Measurements from ENCODE around the gene AKR1B1. TPM values are rescaled to one million over a fixed set of nuclear protein-coding genes. Genes with fewer than 3 reads are reported as not detected.

Gene AKR1B1
- total RNA-seq, 5 donors from 2014 or later (not counting 1 experiment from before 2014, with no cell fraction given), result 64.3 to 92.4 (median 85.3) TPM

GRCh38 chr7:134414109-134414508 is 44.8 kb downstream of the AKR1B1 start:
- 55% methylated on average over 4 of the region's 4 CpGs for WGBS (ENCODE audit: insufficient coverage)
- H3K9me3 Mint-ChIP-seq, result no peaks in the 10 kb centered on the region
- CTCF ChIA-PET, result no interaction called here

GRCh38 chr7:134407311-134407710 is 51.6 kb downstream of the AKR1B1 start:
- Mint-ChIP-seq H3K27ac (no peak overlapping the region), H3K9me3 (no peaks in the 10 kb centered on the region), H3K4me1 (no peaks in the 10 kb centered on the region), H3K4me3 (no peak overlapping the region), H3K36me3 (no peaks in the 10 kb centered on the region), H3K27me3 (peaks cover 7 to 26% of the 10 kb centered on the region in 2 donors)
- 51% methylated on average over 3 of the region's 3 CpGs for WGBS (ENCODE audit: insufficient coverage)
- no peak for ATAC-seq (replicated peaks in 1 of 4)
- no peak overlapping the region for H3K4me3 ChIP-seq (ENCODE audit: control insufficient read depth in 1 of 2, extremely low read depth in 1 of 2, low read length in 1 of 2)
- no peaks in the 10 kb centered on the region for H3K4me1 ChIP-seq (ENCODE audit: control insufficient read depth in 1 of 2, extremely low read depth in 1 of 2, insufficient read depth in 2 of 2, low read length in 2 of 2)
- ChIA-PET CTCF (no interaction called here), POLR2A (interaction anchor here in 1 of 2 donors (0.7 kb wide), 1 partner anchor 22 kb away, joined by 3 read pairs; no protein-coding TSS in a partner anchor)
- no peak overlapping the region for H3K27ac ChIP-seq (ENCODE audit: low read length)
- DNase-seq, result no peak
- no peaks in the 10 kb centered on the region for H3K36me3 ChIP-seq (ENCODE audit: control insufficient read depth in 2 of 2, extremely low read depth in 1 of 2, insufficient read depth in 1 of 2, low read length in 1 of 2)
- no peaks in the 10 kb centered on the region for H3K9me3 ChIP-seq
- peaks cover 0 to 12% of the 10 kb centered on the region in 2 experiments for H3K27me3 ChIP-seq (replicated peaks in 1 of 2; ENCODE audit: control insufficient read depth in 2 of 2, extremely low read depth in 1 of 2, insufficient read depth in 2 of 2, low read length in 1 of 2)

More at GRCh38 chr7:134414109-134414508, 44.8 kb downstream of the AKR1B1 start:
- Histone ChIP-seq H3K9me3 (no peaks in the 10 kb centered on the region), H3K27ac (ENCODE audit: low read length) (no peak overlapping the region), H3K4me1 (ENCODE audit: control insufficient read depth in 1 of 2, extremely low read depth in 1 of 2, insufficient read depth in 2 of 2, low read length in 2 of 2) (no peaks in the 10 kb centered on the region), H3K27me3 (replicated peaks in 1 of 2; ENCODE audit: control insufficient read depth in 2 of 2, extremely low read depth in 1 of 2, insufficient read depth in 2 of 2, low read length in 1 of 2) (peaks cover 0 to 16% of the 10 kb centered on the region in 2 experiments), H3K4me3 (ENCODE audit: control insufficient read depth in 1 of 2, extremely low read depth in 1 of 2, low read length in 1 of 2) (no peak overlapping the region), H3K36me3 (ENCODE audit: control insufficient read depth in 2 of 2, extremely low read depth in 1 of 2, insufficient read depth in 1 of 2, low read length in 1 of 2) (no peaks in the 10 kb centered on the region)
- Mint-ChIP-seq H3K27ac (no peak overlapping the region), H3K27me3 (peaks cover 0 to 14% of the 10 kb centered on the region in 2 donors), H3K4me3 (no peak overlapping the region), H3K4me1 (no peaks in the 10 kb centered on the region), H3K36me3 (no peaks in the 10 kb centered on the region)
- no peak for DNase-seq
- ATAC-seq (replicated peaks in 1 of 4), result no peak
- POLR2A ChIA-PET, result no interaction called here

- Mint-ChIP-seq H3K27me3 (peaks cover 7 to 29% of the 10 kb centered on the region in 2 donors), H3K9me3 (no peaks in the 10 kb centered on the region), H3K4me3 (no peak overlapping the region), H3K4me1 (no peaks in the 10 kb centered on the region), H3K36me3 (no peaks in the 10 kb centered on the region), H3K27ac (no peak overlapping the region)
- ChIA-PET CTCF (no interaction called here), POLR2A (no interaction called here)
- DNase-seq (no peak), ATAC-seq (replicated peaks in 1 of 4) (no peak)
- Histone ChIP-seq H3K27me3 (replicated peaks in 1 of 2; ENCODE audit: control insufficient read depth in 2 of 2, extremely low read depth in 1 of 2, insufficient read depth in 2 of 2, low read length in 1 of 2) (peaks cover 0 to 10% of the 10 kb centered on the region in 2 experiments), H3K27ac (ENCODE audit: low read length) (no peak overlapping the region), H3K36me3 (ENCODE audit: control insufficient read depth in 2 of 2, extremely low read depth in 1 of 2, insufficient read depth in 1 of 2, low read length in 1 of 2) (no peaks in the 10 kb centered on the region), H3K9me3 (no peaks in the 10 kb centered on the region), H3K4me1 (ENCODE audit: control insufficient read depth in 1 of 2, extremely low read depth in 1 of 2, insufficient read depth in 2 of 2, low read length in 2 of 2) (no peaks in the 10 kb centered on the region), H3K4me3 (ENCODE audit: control insufficient read depth in 1 of 2, extremely low read depth in 1 of 2, low read length in 1 of 2) (no peak overlapping the region)
- WGBS (ENCODE audit: insufficient coverage), result 0% methylated on average over 1 of the region's 2 CpGs
Measured at GRCh38 chr7:134406431-134406830, 52.5 kb downstream of the AKR1B1 start.

GRCh38 chr7:134405299-134405698 is 53.6 kb downstream of the AKR1B1 start:
- WGBS (ENCODE audit: insufficient coverage), result 75% methylated on average over 2 of the region's 3 CpGs
- CTCF ChIA-PET, result no interaction called here

GRCh38 chr7:134403062-134403461 is 55.8 kb downstream of the AKR1B1 start:
- ATAC-seq (replicated peaks in 1 of 4) (no peak), DNase-seq (no peak)
- Mint-ChIP-seq H3K27ac (no peak overlapping the region), H3K4me3 (no peak overlapping the region), H3K36me3 (no peaks in the 10 kb centered on the region), H3K27me3 (peaks cover 11 to 30% of the 10 kb centered on the region in 2 donors), H3K4me1 (no peaks in the 10 kb centered on the region), H3K9me3 (no peaks in the 10 kb centered on the region)
- Histone ChIP-seq H3K9me3 (no peaks in the 10 kb centered on the region), H3K4me1 (ENCODE audit: control insufficient read depth in 1 of 2, extremely low read depth in 1 of 2, insufficient read depth in 2 of 2, low read length in 2 of 2) (no peaks in the 10 kb centered on the region), H3K4me3 (ENCODE audit: control insufficient read depth in 1 of 2, extremely low read depth in 1 of 2, low read length in 1 of 2) (no peak overlapping the region), H3K27ac (ENCODE audit: low read length) (no peak overlapping the region), H3K36me3 (ENCODE audit: control insufficient read depth in 2 of 2, extremely low read depth in 1 of 2, insufficient read depth in 1 of 2, low read length in 1 of 2) (no peaks in the 10 kb centered on the region), H3K27me3 (replicated peaks in 1 of 2; ENCODE audit: control insufficient read depth in 2 of 2, extremely low read depth in 1 of 2, insufficient read depth in 2 of 2, low read length in 1 of 2) (peaks cover 0 to 12% of the 10 kb centered on the region in 2 experiments)
- CTCF ChIA-PET, result interaction anchor here in 1 of 2 donors (0.7 kb wide), 1 partner anchor 18 kb away, joined by 3 read pairs; no protein-coding TSS in a partner anchor
- 88% methylated on average over 1 of the region's 1 CpG for WGBS (ENCODE audit: insufficient coverage)
- POLR2A ChIA-PET, result no interaction called here

More at GRCh38 chr7:134405299-134405698, 53.6 kb downstream of the AKR1B1 start:
- POLR2A ChIA-PET, result no interaction called here
- Histone ChIP-seq H3K36me3 (ENCODE audit: control insufficient read depth in 2 of 2, extremely low read depth in 1 of 2, insufficient read depth in 1 of 2, low read length in 1 of 2) (no peaks in the 10 kb centered on the region), H3K27me3 (replicated peaks in 1 of 2; ENCODE audit: control insufficient read depth in 2 of 2, extremely low read depth in 1 of 2, insufficient read depth in 2 of 2, low read length in 1 of 2) (peaks cover 0 to 10% of the 10 kb centered on the region in 2 experiments), H3K4me1 (ENCODE audit: control insufficient read depth in 1 of 2, extremely low read depth in 1 of 2, insufficient read depth in 2 of 2, low read length in 2 of 2) (no peaks in the 10 kb centered on the region), H3K4me3 (ENCODE audit: control insufficient read depth in 1 of 2, extremely low read depth in 1 of 2, low read length in 1 of 2) (no peak overlapping the region), H3K27ac (ENCODE audit: low read length) (no peak overlapping the region), H3K9me3 (no peaks in the 10 kb centered on the region)
- peaks cover 11 to 32% of the 10 kb centered on the region in 2 donors for H3K27me3 Mint-ChIP-seq
- H3K4me1 Mint-ChIP-seq, result no peaks in the 10 kb centered on the region
- H3K27ac Mint-ChIP-seq, result no peak overlapping the region
- ATAC-seq (replicated peaks in 1 of 4) (no peak), DNase-seq (no peak)
- H3K4me3 Mint-ChIP-seq, result no peak overlapping the region
- no peaks in the 10 kb centered on the region for H3K36me3 Mint-ChIP-seq
- no peaks in the 10 kb centered on the region for H3K9me3 Mint-ChIP-seq

GRCh38 chr7:134400859-134401258 is 58.0 kb downstream of the AKR1B1 start:
- H3K4me3 Mint-ChIP-seq, result no peak overlapping the region
- H3K4me3 ChIP-seq (ENCODE audit: control insufficient read depth in 1 of 2, extremely low read depth in 1 of 2, low read length in 1 of 2), result no peak overlapping the region
- no peak for DNase-seq
- WGBS (ENCODE audit: insufficient coverage), result 100% methylated on average over 1 of the region's 2 CpGs
- H3K27ac Mint-ChIP-seq, result no peak overlapping the region
- no peaks in the 10 kb centered on the region for H3K36me3 ChIP-seq (ENCODE audit: control insufficient read depth in 2 of 2, extremely low read depth in 1 of 2, insufficient read depth in 1 of 2, low read length in 1 of 2)
- ChIA-PET POLR2A (no interaction called here), CTCF (no interaction called here)
- no peak overlapping the region for H3K27ac ChIP-seq (ENCODE audit: low read length)
- H3K4me1 Mint-ChIP-seq, result no peaks in the 10 kb centered on the region
- ATAC-seq (replicated peaks in 1 of 4), result no peak
- no peaks in the 10 kb centered on the region for H3K36me3 Mint-ChIP-seq
- no peaks in the 10 kb centered on the region for H3K9me3 ChIP-seq
- H3K27me3 ChIP-seq (replicated peaks in 1 of 2; ENCODE audit: control insufficient read depth in 2 of 2, extremely low read depth in 1 of 2, insufficient read depth in 2 of 2, low read length in 1 of 2), result peaks cover 0 to 12% of the 10 kb centered on the region in 2 experiments
- H3K4me1 ChIP-seq (ENCODE audit: control insufficient read depth in 1 of 2, extremely low read depth in 1 of 2, insufficient read depth in 2 of 2, low read length in 2 of 2), result no peaks in the 10 kb centered on the region
- H3K9me3 Mint-ChIP-seq, result no peaks in the 10 kb centered on the region
- peaks cover 7 to 27% of the 10 kb centered on the region in 2 donors for H3K27me3 Mint-ChIP-seq

- WGBS (ENCODE audit: insufficient coverage), result no CpG with 5 or more reads among the region's 5 CpGs
- ChIA-PET POLR2A (interaction anchor here in 1 of 2 donors (0.5 kb wide), 1 partner anchor 99 kb away, joined by 4 read pairs; no protein-coding TSS in a partner anchor), CTCF (no interaction called here)
- Mint-ChIP-seq H3K27me3 (peaks cover 6 to 20% of the 10 kb centered on the region in 2 donors), H3K4me1 (no peaks in the 10 kb centered on the region), H3K9me3 (no peaks in the 10 kb centered on the region), H3K36me3 (no peaks in the 10 kb centered on the region), H3K27ac (no peak overlapping the region), H3K4me3 (no peak overlapping the region)
- Histone ChIP-seq H3K9me3 (no peaks in the 10 kb centered on the region), H3K4me1 (ENCODE audit: control insufficient read depth in 1 of 2, extremely low read depth in 1 of 2, insufficient read depth in 2 of 2, low read length in 2 of 2) (no peaks in the 10 kb centered on the region), H3K27ac (ENCODE audit: low read length) (no peak overlapping the region), H3K27me3 (replicated peaks in 1 of 2; ENCODE audit: control insufficient read depth in 2 of 2, extremely low read depth in 1 of 2, insufficient read depth in 2 of 2, low read length in 1 of 2) (peaks cover 0 to 12% of the 10 kb centered on the region in 2 experiments), H3K36me3 (ENCODE audit: control insufficient read depth in 2 of 2, extremely low read depth in 1 of 2, insufficient read depth in 1 of 2, low read length in 1 of 2) (no peaks in the 10 kb centered on the region), H3K4me3 (ENCODE audit: control insufficient read depth in 1 of 2, extremely low read depth in 1 of 2, low read length in 1 of 2) (no peak overlapping the region)
- no peak for DNase-seq
- no peak for ATAC-seq (replicated peaks in 1 of 4)
Measured at GRCh38 chr7:134396031-134396430, 62.9 kb downstream of the AKR1B1 start.
